GM19397 (cell line): ENCODE data around the gene ZDHHC11.
"Not testable (repeated sequence)": the region's sequence is repeated elsewhere in the genome, so short reads cannot be mapped to it uniquely, and the experiment has no call there.

Source experiments
- ATAC-seq: cut with Tn5 transposase; IDR thresholded peaks from one replicate; pipeline ENCODE4 v1.9.1; 2021; ENCODE audit warnings: mild to moderate bottlenecking, moderate library complexity; ENCODE audit not compliant: unreplicated experiment

ZDHHC11 gene

DNA sequence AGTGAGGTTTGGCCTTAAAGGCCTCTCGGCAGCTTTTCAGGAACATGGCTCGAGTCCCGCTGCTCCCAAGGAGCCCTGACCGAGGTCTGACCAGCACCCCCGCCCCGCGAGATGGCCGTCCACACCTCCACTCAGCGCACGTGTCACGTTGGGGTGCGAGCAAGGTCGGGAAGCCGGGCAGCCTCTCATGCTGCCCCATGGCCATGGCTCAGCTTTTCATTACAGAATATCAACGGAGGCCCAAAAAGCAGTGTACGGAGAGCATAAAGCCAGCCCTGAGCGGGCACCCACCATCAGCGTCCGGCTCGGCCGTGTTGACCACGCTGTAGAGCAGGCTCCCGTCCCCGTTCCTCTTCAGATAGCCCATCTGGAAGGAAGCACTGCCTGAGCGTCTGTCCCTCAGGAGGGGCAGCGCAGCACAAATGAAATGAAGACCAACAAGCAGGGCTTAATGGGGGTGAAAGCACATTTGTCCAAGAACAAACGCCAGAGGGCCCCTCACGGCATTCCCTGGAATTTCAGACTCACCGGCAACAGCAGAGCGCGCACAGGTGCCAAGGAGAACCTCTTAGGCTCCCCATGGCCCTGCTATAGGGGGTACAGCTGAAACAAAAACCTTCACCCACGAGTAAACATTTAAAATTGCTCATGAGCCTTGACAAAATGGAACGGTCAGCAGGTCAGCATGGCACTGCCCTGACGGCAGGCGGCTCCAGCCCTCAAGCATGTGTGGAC is 30.2 kb upstream of the ZDHHC11 start:
- no peak for ATAC-seq

GRCh38 chr5:878677-879076 is 27.9 kb upstream of the ZDHHC11 start:
- not testable (repeated sequence) for ATAC-seq

- no peak for ATAC-seq
Observed at GRCh38 chr5:878125-878524, 27.3 kb upstream of the ZDHHC11 start.

GRCh38 chr5:876398-877365 is 25.9 kb upstream of the ZDHHC11 start:
- ATAC-seq = no peak

DNA sequence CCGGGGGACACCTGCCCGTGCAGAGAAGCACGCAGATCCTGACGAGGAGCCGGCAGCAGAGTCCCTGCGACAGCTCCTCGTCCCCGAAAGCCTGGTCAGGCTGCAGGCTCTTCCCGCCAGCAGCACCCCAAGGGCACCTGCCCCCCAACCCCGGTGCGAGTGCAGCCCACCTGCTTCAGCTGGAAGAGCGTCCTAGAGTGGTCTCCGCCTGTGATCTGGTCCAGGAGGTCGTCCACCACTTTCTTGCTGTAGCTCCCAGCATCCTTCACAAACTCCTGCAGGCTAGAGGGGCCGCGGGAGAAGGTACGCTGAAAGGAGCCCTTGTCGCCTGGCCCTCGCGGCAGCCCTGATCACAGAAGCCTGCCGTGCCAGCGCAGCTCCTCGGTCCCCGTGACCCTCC is 25.1 kb upstream of the ZDHHC11 start:
- no peak for ATAC-seq

- no peak for ATAC-seq
Observed at GRCh38 chr5:873328-873727, 22.5 kb upstream of the ZDHHC11 start.

DNA sequence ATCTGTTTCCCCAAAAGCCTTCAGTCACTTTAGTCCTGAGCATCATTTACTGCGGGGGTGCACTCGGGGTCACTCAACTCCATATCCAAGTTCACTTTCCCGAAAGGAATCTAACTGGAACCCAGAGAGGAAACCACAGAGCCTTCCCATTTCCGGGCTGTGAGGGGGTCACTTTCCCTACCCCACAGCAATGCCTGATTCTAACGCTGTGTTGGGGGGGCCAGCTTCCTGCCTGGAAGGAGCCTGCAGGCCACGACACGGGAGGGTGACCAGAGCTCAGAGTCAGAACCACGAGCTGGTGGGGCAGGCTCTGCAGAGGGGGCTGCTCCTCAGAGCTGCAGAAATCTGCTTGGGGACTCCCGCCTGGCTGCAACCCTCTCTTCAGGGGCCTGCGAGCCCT is 21.5 kb upstream of the ZDHHC11 start:
- no peak for ATAC-seq

DNA sequence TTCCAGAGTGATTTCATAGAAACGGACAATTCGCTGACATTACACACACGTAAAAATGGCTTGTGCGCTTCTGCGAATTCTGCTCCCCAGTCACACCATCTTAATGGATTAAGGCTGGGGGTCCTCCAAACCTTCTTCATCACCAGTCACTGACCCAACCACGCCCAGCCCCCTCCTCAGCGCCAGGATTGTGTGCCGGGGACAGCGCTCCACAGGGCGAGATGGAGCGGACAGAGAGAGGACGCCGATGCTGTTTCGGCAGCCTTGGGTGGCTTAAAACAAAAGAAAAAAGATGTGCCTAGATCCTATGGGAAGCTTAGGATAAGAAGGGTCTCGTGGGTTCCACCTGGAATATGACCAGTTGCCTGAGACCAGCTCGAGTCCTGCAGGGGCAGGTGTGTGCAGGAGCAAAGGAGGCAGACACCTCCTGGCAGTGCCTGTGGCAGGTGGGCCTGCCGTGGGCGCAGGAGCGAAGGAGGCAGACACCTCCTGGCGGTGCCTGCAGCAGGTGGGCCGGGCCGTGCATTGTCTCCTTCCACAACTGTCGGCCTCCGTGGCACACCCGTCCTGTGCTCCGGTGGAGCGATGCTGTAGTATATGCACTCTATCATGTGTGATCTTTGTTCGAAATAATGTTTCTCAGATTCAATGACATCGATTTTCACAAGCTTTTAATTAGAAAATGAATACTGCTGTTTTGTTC is 21.0 kb upstream of the ZDHHC11 start:
- no peak for ATAC-seq

DNA sequence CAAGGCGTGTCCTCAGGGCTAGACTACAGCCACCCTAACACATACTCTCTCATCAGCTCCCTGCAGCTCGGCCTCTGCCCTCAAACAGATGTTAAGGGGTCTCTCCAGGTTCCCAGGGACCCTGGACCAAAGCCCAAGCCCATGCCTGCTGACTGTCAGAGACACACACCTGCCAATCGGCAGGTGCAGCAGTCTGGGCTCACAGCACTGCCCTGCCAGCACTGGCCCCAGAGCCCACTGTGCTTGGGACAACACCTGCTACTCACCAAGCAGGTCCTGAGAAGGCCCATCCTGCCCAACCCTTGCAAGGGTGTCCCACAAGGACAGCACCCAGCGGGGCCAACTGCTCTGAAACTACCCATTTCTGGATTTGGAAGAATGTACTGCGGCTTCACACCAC is 20.2 kb upstream of the ZDHHC11 start:
- ATAC-seq = no peak

- ATAC-seq = no peak
Observed at GRCh38 chr5:868428-869135, 17.8 kb upstream of the ZDHHC11 start.

DNA sequence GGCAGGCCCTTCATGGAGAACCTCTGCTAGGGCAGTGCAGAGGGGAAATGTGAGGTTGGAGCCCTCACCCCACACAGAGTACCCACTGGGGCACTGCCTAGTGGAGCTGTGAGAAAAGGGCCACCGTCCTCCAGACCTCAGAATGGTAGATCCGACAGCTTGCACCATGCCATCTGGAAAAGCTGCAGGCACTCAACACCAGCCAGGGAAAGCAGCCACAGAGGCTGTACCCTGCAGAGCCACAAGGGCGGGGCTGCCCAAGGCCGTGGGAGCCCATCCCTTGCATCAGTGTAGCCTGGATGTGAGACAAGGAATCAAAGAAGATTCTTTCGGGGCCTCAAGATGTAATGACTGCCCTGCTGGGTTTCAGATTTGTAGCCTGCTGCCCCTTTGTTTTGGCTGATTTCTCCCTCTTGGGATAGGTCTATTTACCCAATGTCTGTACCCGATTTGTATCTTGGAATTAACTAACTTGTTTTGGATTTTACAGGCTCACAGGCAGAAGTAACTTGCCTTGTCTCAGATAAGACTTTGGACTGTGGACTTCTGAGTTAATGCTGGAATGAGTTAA is 16.6 kb upstream of the ZDHHC11 start:
- ATAC-seq = no peak

GRCh38 chr5:865771-866170 is 15.0 kb upstream of the ZDHHC11 start:
- ATAC-seq = no peak

DNA sequence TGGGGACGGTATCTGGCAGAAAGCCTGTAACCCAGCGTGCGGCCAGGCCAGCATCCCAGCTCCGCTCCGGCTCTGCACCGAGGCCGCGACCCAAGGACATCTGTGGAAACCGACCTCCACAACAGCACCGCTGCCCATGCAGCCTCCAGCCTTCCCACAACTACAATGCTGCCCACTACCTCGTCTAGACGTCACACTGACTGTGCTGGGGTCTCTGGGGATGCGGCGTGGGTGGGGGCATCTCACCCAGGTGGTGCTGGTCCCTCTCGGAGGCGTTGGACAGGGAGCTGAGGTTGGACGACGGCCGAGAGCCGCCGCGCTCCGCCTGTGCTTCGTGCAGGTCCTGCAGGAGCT is 14.4 kb upstream of the ZDHHC11 start:
- no peak for ATAC-seq

DNA sequence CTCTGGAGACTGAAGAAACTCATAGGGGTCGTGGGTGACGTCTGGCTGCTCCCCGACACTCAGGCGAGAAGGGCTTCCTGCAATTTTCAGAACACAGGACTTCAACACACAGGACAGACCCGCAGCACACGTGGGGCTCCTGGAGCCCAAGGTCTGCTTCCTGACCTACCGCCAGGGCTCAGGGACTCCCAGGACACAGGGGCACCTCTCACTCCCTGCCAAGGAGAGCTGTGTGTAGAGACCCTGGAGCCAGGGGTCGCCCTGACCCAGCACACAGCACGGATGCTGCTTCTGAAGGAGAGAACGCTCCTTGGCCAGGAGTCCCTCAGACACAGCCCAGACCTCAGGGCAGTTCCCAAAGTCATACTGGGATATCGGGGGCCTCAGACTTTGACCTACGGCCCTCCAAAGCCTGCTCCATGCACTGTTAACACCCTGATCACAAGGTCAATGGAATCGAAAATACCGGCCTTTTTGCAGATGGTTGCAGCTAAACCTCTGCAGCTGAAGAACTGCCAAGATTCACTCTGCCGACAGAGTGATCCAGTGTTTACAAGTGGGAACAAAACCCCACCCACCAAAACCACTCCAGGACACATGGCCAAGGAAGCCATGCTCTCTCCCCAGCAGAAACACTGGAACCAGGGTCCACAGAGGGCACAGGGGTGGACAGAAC is 13.8 kb upstream of the ZDHHC11 start:
- no peak for ATAC-seq

- no peak for ATAC-seq
Observed at GRCh38 chr5:863244-863805, 12.5 kb upstream of the ZDHHC11 start.

DNA sequence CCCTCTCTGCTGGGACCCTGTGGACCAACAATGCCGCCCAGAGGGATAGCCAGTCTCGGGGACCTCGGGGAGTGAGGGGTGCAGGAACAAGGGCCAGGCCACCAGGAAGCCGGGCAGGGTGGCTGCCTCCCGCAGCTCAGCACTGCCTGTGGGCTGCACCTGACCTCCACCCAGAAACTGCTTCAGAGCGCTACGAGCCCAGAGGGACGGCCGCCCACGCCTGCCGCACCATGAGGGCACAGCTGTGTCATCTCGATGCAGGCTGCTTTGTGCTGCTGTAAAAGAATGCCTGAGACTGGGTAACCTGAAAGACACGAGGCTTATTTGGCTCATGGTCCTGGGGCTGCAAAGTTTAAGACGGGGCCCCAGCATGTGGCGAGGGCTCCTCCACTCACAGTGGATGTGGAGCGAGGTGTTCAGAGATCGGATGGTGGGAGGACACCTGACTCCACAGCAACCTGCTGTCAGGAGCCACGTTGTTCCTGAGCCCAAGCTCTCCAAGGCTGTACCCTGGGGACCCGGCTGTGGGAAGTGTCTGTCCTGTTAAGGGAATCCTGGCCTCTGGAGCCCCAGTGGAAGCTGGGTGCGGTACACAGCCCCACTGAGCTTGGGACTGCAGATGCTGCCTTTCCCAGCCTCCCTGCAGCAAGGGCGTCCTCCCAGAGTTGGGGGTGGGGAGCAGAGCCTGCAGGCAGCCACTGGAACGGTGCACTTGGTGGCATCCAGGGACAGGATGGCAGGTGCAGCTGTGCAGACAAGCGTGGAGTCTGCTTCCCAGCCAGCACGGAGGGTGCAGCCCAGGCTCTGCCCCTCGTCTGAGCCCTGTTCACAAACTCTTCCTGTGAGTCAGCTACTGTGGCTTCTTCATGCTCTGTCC is 11.8 kb upstream of the ZDHHC11 start:
- no peak for ATAC-seq

GRCh38 chr5:861442-862366 is 10.9 kb upstream of the ZDHHC11 start:
- no peak for ATAC-seq
